Panc1 (cell line): ENCODE results near the gene ATAD2B. TPM values are rescaled to one million over a fixed set of nuclear protein-coding genes. Genes with fewer than 3 reads are reported as not detected.

Experiments
- ATAC-seq: fragments of 200-7000 bp; cut with Tn5 transposase; 2 replicates; pipeline ENCODE4 v1.9.1; 2020; ENCODE audit warnings: mild to moderate bottlenecking, moderate library complexity
- BruUV-seq: library from RNA; stranded (reverse); fragments of 400-500 nt; replicated peaks from 2 replicates; lab custom pipeline; 2021; lab: Mats Ljungman, UMichigan
- CTCF ChIA-PET: fragments of 300-600 bp; sonication (Branson Sonifier 250); formaldehyde crosslinking; loops from one replicate; lab custom pipeline; 2022; ENCODE audit warnings: antibody characterized with exemption; lab: Charles Lee
- POLR2A ChIA-PET: fragments of 300-600 bp; sonication (Branson Sonifier 250); formaldehyde crosslinking; loops from one replicate; lab custom pipeline; 2022; ENCODE audit warnings: antibody characterized with exemption; lab: Charles Lee
- DNase-seq: peaks from one replicate; pipeline ENCODE4 v3.0.0-alpha.2; 2010; ENCODE audit warnings: low read depth, low spot score
- H3K27ac ChIP-seq: 2 replicates; pipeline ENCODE4 v1.5.1; 2011; ENCODE audit warnings: mild to moderate bottlenecking, low read length, inconsistent platforms
- H3K27me3 ChIP-seq: fragments of 200-500 bp; sonication (Bioruptor generic); 2 replicates; pipeline ENCODE4 v1.6.0; 2014; ENCODE audit warnings: low read length, inconsistent platforms; ENCODE audit not compliant: control insufficient read depth, insufficient read depth
- H3K36me3 ChIP-seq: fragments of 200-500 bp; sonication (Bioruptor generic); 2 replicates; pipeline ENCODE4 v1.5.1; 2014; ENCODE audit warnings: inconsistent platforms, mild to moderate bottlenecking, low read length, moderate library complexity; ENCODE audit not compliant: control insufficient read depth, insufficient read depth
- H3K4me1 ChIP-seq: 2 replicates; pipeline ENCODE4 v1.5.1; 2011; ENCODE audit warnings: inconsistent platforms, mild to moderate bottlenecking, low read length, moderate library complexity; ENCODE audit not compliant: control insufficient read depth, insufficient read depth
- H3K4me3 ChIP-seq, 2 experiments: 2 replicates each; pipeline ENCODE4 v1.5.1; 2011 to 2012; ENCODE audit warnings: low read depth in 2 of 2, low read length in 2 of 2, mild to moderate bottlenecking in 2 of 2, inconsistent platforms in 1 of 2, moderate library complexity in 1 of 2
- H3K9me3 ChIP-seq: fragments of 200-500 bp; sonication (Bioruptor generic); 2 replicates; pipeline ENCODE4 v1.5.1; 2014; ENCODE audit warnings: low read depth, mild to moderate bottlenecking, inconsistent platforms, low read length, moderate library complexity; ENCODE audit not compliant: control insufficient read depth, insufficient read depth
- CTCF ChIP-seq: fragments of 450-650 bp; IDR thresholded peaks from 2 replicates; pipeline ENCODE4 v1.5.1; 2017; ENCODE audit warnings: mild to moderate bottlenecking
- POLR2AphosphoS5 ChIP-seq: IDR thresholded peaks from 2 replicates; pipeline ENCODE4 v1.6.1; 2012; ENCODE audit warnings: mild to moderate bottlenecking, low read depth, low read length, moderate library complexity
- REST ChIP-seq, 2 experiments: IDR thresholded peaks; 2 replicates each; pipeline ENCODE4 v1.6.1; 2011 to 2012; ENCODE audit warnings: low read depth in 2 of 2, control low read depth in 1 of 2, low read length in 1 of 2, mild to moderate bottlenecking in 1 of 2, moderate library complexity in 1 of 2; ENCODE audit not compliant: insufficient read depth in 1 of 2
- SIN3A ChIP-seq: IDR thresholded peaks from 2 replicates; pipeline ENCODE4 v1.6.1; 2012; ENCODE audit warnings: low read depth, mild to moderate bottlenecking, low read length, moderate library complexity, borderline replicate concordance; ENCODE audit not compliant: insufficient read depth
- TCF7L2 ChIP-seq: IDR thresholded peaks from 2 replicates; pipeline ENCODE4 v1.6.1; 2011; ENCODE audit warnings: mild to moderate bottlenecking, low read depth, low read length, inconsistent platforms
- in situ Hi-C: cut with HindIII; loops from 2 replicates; pipeline ENCODE4 v1.10.0; 2016; ENCODE audit warnings: low sequenced_read_pairs, low pct_unique_long_range_greater_than_20kb
- intact Hi-C: fragments of 100-400 bp; cut with micrococcal nuclease; formaldehyde crosslinking; loops from one replicate; pipeline ENCODE4 v1.10.0; 2022; ENCODE audit not compliant: unreplicated experiment
- total RNA-seq: library from RNA; stranded (reverse); gene quantifications from one replicate; pipeline ENCODE4 v1.2.1, GENCODE V29; 2021; ENCODE audit not compliant: unreplicated experiment

The ATAD2B gene
- total RNA-seq, 1 experiment from 2014 or later = 17.9 TPM

GRCh38 chr2:23903034-23903433 is 23.9 kb downstream of the ATAD2B start:
- Histone ChIP-seq H3K36me3 (no peaks in the 10 kb centered on the region), H3K27me3 (no peaks in the 10 kb centered on the region), H3K27ac (no peak overlapping the region), H3K4me3 (no peak overlapping the region), H3K4me1 (peaks cover 22% of the 10 kb centered on the region), H3K9me3 (no peaks in the 10 kb centered on the region)
- ATAC-seq (no peak), DNase-seq (no peak)
- in situ Hi-C loops = no loop called here
- no peak for TF ChIP-seq CTCF
- no peak for TF ChIP-seq TCF7L2
- TF ChIP-seq POLR2AphosphoS5 = no peak
- no peak for TF ChIP-seq SIN3A
- TF ChIP-seq REST (IDR thresholded peaks at IDR 0.05; ENCODE audit: insufficient read depth in 1 of 2, low read depth in 2 of 2, low read length in 1 of 2) = no peak
- ChIA-PET CTCF (no interaction called here), POLR2A (no interaction called here)
- intact Hi-C loops = no loop called here
- BruUV-seq = no TSS peak

DNA sequence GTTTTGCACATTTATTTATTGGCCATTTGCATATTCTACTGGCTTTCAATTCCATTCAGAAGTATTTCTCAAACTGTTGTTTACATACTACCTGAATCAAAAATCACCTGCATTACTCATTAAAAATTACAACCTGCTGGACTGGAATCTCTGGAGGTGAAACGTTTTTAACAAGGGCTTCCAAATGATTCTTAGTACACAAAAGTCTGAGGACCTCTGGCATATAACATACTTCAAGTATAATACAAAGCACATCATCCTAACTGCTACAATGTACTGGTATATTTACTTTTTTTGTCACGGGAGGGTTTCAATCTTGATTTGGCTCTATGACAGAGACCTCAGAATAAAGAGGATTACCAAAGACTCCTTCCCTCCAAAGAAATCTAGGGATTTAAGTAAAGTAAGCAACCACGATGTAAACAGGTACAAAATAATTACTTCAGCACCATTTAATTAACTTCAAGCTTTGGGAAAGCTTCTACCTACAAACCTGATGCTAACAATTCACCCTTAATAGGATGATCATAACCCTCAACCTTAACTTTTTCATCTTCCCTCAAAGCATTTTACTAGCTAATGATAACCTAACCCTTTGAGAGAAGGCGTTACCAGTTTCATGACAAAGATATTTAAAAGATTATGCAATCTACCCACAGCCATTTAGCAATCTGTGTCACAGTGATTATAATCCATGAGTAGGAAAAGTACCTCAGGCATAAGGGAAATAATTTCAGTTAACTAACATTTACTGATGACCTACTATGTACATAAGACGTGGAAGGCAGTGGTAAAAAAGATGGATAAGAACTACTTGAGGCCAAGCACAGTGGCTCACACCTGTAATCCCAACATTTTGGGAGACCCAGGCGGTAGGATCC is 24.7 kb downstream of the ATAD2B start:
- H3K4me3 ChIP-seq = no peak overlapping the region
- no TSS peak for BruUV-seq
- no peak for DNase-seq
- intact Hi-C loops = no loop called here
- no peaks in the 10 kb centered on the region for H3K36me3 ChIP-seq
- no peaks in the 10 kb centered on the region for H3K9me3 ChIP-seq
- no peak for ATAC-seq
- no peaks in the 10 kb centered on the region for H3K27me3 ChIP-seq
- TF ChIP-seq SIN3A (no peak), CTCF (no peak), REST (IDR thresholded peaks at IDR 0.05; ENCODE audit: insufficient read depth in 1 of 2, low read depth in 2 of 2, low read length in 1 of 2) (no peak), POLR2AphosphoS5 (no peak), TCF7L2 (no peak)
- in situ Hi-C loops = no loop called here
- H3K4me1 ChIP-seq = peaks cover 22% of the 10 kb centered on the region
- CTCF ChIA-PET = no interaction called here
- POLR2A ChIA-PET = interaction anchor here (0.5 to 0.6 kb wide), 2 partner anchors 52 to 157 kb away, joined by 3 to 9 read pairs; no protein-coding TSS in a partner anchor
- no peak overlapping the region; the same call in 1 of the 2 replicates for H3K27ac ChIP-seq
